Neural progenitor cell (in vitro differentiated cells): ENCODE measurements around the gene TAOK1. TPM values are rescaled to one million over a fixed set of nuclear protein-coding genes. Genes with fewer than 3 reads are reported as not detected.

Experiments used
- DNase-seq: peaks from one replicate; pipeline ENCODE4 v3.0.0-alpha.2; 2016; ENCODE audit warnings: low spot score
- H2AFZ ChIP-seq: fragments of 200-600 bp; sonication (generic); replicated peaks from 2 replicates; pipeline ENCODE4 v1.6.1; 2016; ENCODE audit warnings: antibody characterized with exemption
- H3F3A ChIP-seq: fragments of 200-600 bp; sonication (generic); 2 replicates; pipeline ENCODE4 v1.6.1; 2016; ENCODE audit warnings: antibody characterized with exemption, low read depth
- H3K27ac ChIP-seq: fragments of 200-600 bp; sonication (generic); 2 replicates; pipeline ENCODE4 v1.5.1; 2016; ENCODE audit warnings: mild to moderate bottlenecking
- H3K27me3 ChIP-seq: fragments of 200-600 bp; sonication (generic); 2 replicates; pipeline ENCODE4 v1.6.1; 2016; ENCODE audit warnings: mild to moderate bottlenecking, moderate library complexity
- H3K36me3 ChIP-seq: fragments of 200-600 bp; sonication (generic); 2 replicates; pipeline ENCODE4 v1.5.1; 2016
- H3K4me1 ChIP-seq: fragments of 200-600 bp; sonication (generic); 2 replicates; pipeline ENCODE4 v1.6.1; 2016; ENCODE audit warnings: mixed run types
- H3K4me2 ChIP-seq: fragments of 200-600 bp; sonication (generic); 2 replicates; pipeline ENCODE4 v1.6.1; 2016
- H3K4me3 ChIP-seq: fragments of 200-600 bp; sonication (generic); 2 replicates; pipeline ENCODE4 v1.5.1; 2016
- H3K79me2 ChIP-seq: fragments of 200-600 bp; sonication (generic); 2 replicates; pipeline ENCODE4 v1.6.1; 2016; ENCODE audit warnings: low read depth
- H3K9ac ChIP-seq: fragments of 200-600 bp; sonication (generic); 2 replicates; pipeline ENCODE4 v1.6.1; 2016
- H3K9me3 ChIP-seq: fragments of 200-600 bp; sonication (generic); 2 replicates; pipeline ENCODE4 v1.5.1; 2016; ENCODE audit warnings: low read depth
- H4K20me1 ChIP-seq: fragments of 200-600 bp; sonication (generic); 2 replicates; pipeline ENCODE4 v1.6.1; 2016; ENCODE audit warnings: low read depth
- H3K27ac Mint-ChIP-seq: 3 replicates; pipeline ENCODE4 v1.8.0; 2021; ENCODE audit warnings: mixed read lengths
- H3K27me3 Mint-ChIP-seq: 2 replicates; pipeline ENCODE4 v1.8.0; 2022; ENCODE audit warnings: low read depth, mild to moderate bottlenecking, inconsistent platforms, moderate library complexity, mixed read lengths; ENCODE audit not compliant: insufficient read depth
- H3K36me3 Mint-ChIP-seq: 3 replicates; pipeline ENCODE4 v1.8.0; 2021; ENCODE audit warnings: mixed read lengths
- H3K4me1 Mint-ChIP-seq: 3 replicates; pipeline ENCODE4 v1.8.0; 2021; ENCODE audit warnings: mixed read lengths
- H3K4me3 Mint-ChIP-seq: 3 replicates; pipeline ENCODE4 v1.8.0; 2021; ENCODE audit warnings: mild to moderate bottlenecking, moderate library complexity, mixed read lengths
- H3K9me3 Mint-ChIP-seq: 3 replicates; pipeline ENCODE4 v1.8.0; 2020; ENCODE audit warnings: mixed read lengths
- EZH2 ChIP-seq: fragments of 200-600 bp; sonication (generic); IDR thresholded peaks from 2 replicates; pipeline ENCODE4 v1.6.1; 2017; ENCODE audit warnings: antibody characterized with exemption, mild to moderate bottlenecking, moderate library complexity
- EZH2phosphoT487 ChIP-seq: fragments of 200-600 bp; sonication (generic); IDR thresholded peaks from 2 replicates; pipeline ENCODE4 v1.6.1; 2017; ENCODE audit warnings: antibody characterized with exemption
- total RNA-seq: library from RNA; depleted of rRNA; stranded (reverse); fragments of >200 nt; gene quantifications from 2 replicates; pipeline ENCODE4 v1.2.3, GENCODE V29; 2015; ENCODE audit warnings: low replicate concordance
- TF ChIP-seq, protein P1 (sequence below): fragments of 200-600 bp; sonication (generic); IDR thresholded peaks from 2 replicates; pipeline ENCODE4 v1.5.1; 2017; ENCODE audit warnings: antibody characterized with exemption, mild to moderate bottlenecking

The TAOK1 gene
- total RNA-seq, 1 donor from 2014 or later, result 125 TPM

GRCh38 chr17:29582254-29582765 lies 192.1 kb downstream of the TAOK1 start:
- H3K27me3 ChIP-seq, result no peaks in the 10 kb centered on the region
- peaks cover 21% of the 10 kb centered on the region for H3K4me1 ChIP-seq
- peaks cover 44% of the 10 kb centered on the region for H3K79me2 ChIP-seq
- no peak overlapping the region for H3K4me3 ChIP-seq
- Mint-ChIP-seq H3K9me3 (no peaks in the 10 kb centered on the region), H3K4me3 (peak overlapping the region; percentile 24), H3K27ac (no peak overlapping the region), H3K36me3 (peaks cover 4% of the 10 kb centered on the region), H3K27me3 (peaks cover 8% of the 10 kb centered on the region), H3K4me1 (peaks cover 20% of the 10 kb centered on the region)
- no peaks in the 10 kb centered on the region for H3K9me3 ChIP-seq
- H4K20me1 ChIP-seq, result peaks cover 67% of the 10 kb centered on the region
- TF ChIP-seq EZH2 (no peak), EZH2phosphoT487 (no peak)
- TF ChIP-seq, protein P1, sequence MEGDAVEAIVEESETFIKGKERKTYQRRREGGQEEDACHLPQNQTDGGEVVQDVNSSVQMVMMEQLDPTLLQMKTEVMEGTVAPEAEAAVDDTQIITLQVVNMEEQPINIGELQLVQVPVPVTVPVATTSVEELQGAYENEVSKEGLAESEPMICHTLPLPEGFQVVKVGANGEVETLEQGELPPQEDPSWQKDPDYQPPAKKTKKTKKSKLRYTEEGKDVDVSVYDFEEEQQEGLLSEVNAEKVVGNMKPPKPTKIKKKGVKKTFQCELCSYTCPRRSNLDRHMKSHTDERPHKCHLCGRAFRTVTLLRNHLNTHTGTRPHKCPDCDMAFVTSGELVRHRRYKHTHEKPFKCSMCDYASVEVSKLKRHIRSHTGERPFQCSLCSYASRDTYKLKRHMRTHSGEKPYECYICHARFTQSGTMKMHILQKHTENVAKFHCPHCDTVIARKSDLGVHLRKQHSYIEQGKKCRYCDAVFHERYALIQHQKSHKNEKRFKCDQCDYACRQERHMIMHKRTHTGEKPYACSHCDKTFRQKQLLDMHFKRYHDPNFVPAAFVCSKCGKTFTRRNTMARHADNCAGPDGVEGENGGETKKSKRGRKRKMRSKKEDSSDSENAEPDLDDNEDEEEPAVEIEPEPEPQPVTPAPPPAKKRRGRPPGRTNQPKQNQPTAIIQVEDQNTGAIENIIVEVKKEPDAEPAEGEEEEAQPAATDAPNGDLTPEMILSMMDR, result no peak
- H3F3A ChIP-seq, result peaks cover 12% of the 10 kb centered on the region
- H3K27ac ChIP-seq, result no peak overlapping the region
- no peak overlapping the region for H3K9ac ChIP-seq
- H2AFZ ChIP-seq, result no peak overlapping the region
- no peak overlapping the region for H3K4me2 ChIP-seq
- DNase-seq, result no peak
- no peaks in the 10 kb centered on the region for H3K36me3 ChIP-seq

- Histone ChIP-seq H3K27me3 (no peaks in the 10 kb centered on the region), H3K4me1 (peaks cover 25% of the 10 kb centered on the region), H3F3A (peaks cover 12% of the 10 kb centered on the region), H3K4me3 (no peak overlapping the region), H3K36me3 (no peaks in the 10 kb centered on the region), H3K4me2 (no peak overlapping the region), H3K27ac (no peak overlapping the region), H2AFZ (no peak overlapping the region), H4K20me1 (peaks cover 71% of the 10 kb centered on the region), H3K79me2 (peaks cover 49% of the 10 kb centered on the region), H3K9ac (no peak overlapping the region), H3K9me3 (no peaks in the 10 kb centered on the region)
- no peak for DNase-seq
- H3K27ac Mint-ChIP-seq, result no peak overlapping the region
- H3K9me3 Mint-ChIP-seq, result no peaks in the 10 kb centered on the region
- H3K36me3 Mint-ChIP-seq, result peaks cover 4% of the 10 kb centered on the region
- H3K4me1 Mint-ChIP-seq, result peaks cover 24% of the 10 kb centered on the region
- H3K4me3 Mint-ChIP-seq, result no peak overlapping the region
- peaks cover 6% of the 10 kb centered on the region for H3K27me3 Mint-ChIP-seq
- TF ChIP-seq, protein P1, result no peak
- TF ChIP-seq EZH2 (no peak), EZH2phosphoT487 (no peak)
These were observed 192.6 kb downstream of the TAOK1 start for GRCh38 chr17:29582772-29583171.

- no peak overlapping the region for H3K4me3 ChIP-seq
- H3K36me3 ChIP-seq, result no peaks in the 10 kb centered on the region
- TF ChIP-seq, protein P1, result no peak
- TF ChIP-seq EZH2phosphoT487 (no peak), EZH2 (no peak)
- Mint-ChIP-seq H3K27me3 (peaks cover 5% of the 10 kb centered on the region), H3K4me1 (peaks cover 29% of the 10 kb centered on the region), H3K36me3 (peaks cover 4% of the 10 kb centered on the region), H3K9me3 (no peaks in the 10 kb centered on the region), H3K4me3 (peak overlapping the region; percentile 60), H3K27ac (no peak overlapping the region)
- H3K79me2 ChIP-seq, result peaks cover 57% of the 10 kb centered on the region
- peaks cover 32% of the 10 kb centered on the region for H3K4me1 ChIP-seq
- peaks cover 80% of the 10 kb centered on the region for H4K20me1 ChIP-seq
- H3F3A ChIP-seq, result peaks cover 12% of the 10 kb centered on the region
- no peak for DNase-seq
- H3K27ac ChIP-seq, result no peak overlapping the region
- H3K27me3 ChIP-seq, result no peaks in the 10 kb centered on the region
- H2AFZ ChIP-seq, result no peak overlapping the region
- H3K9me3 ChIP-seq, result no peaks in the 10 kb centered on the region
- H3K4me2 ChIP-seq, result no peak overlapping the region
- H3K9ac ChIP-seq, result no peak overlapping the region
These were observed 193.4 kb downstream of the TAOK1 start for GRCh38 chr17:29583324-29584248.
